Measurements from ENCODE around the gene SLC1A1. TPM values are rescaled to one million over a fixed set of nuclear protein-coding genes. Genes with fewer than 3 reads are reported as not detected.

Gene SLC1A1
- total RNA-seq, 3 donors from 2014 or later (not counting 1 experiment from before 2014, with no cell fraction given), result not detected

GRCh38 chr9:4576448-4576847, 86.2 kb downstream of the SLC1A1 start:
- no peak overlapping the region for H3K27ac ChIP-seq (ENCODE audit: low read length)
- Mint-ChIP-seq H3K9me3 (no peaks in the 10 kb centered on the region), H3K36me3 (no peaks in the 10 kb centered on the region), H3K27ac (no peak overlapping the region), H3K27me3 (ENCODE audit: low read depth in 2 of 2) (peaks cover 0 to 6% of the 10 kb centered on the region in 2 donors), H3K4me1 (peaks cover 7 to 11% of the 10 kb centered on the region in 2 donors), H3K4me3 (no peak overlapping the region)
- no peak for TF ChIP-seq CTCF (IDR thresholded peaks at IDR 0.05)
- DNase-seq (no peak), ATAC-seq (no peak)
- no peaks in the 10 kb centered on the region for H3K36me3 ChIP-seq (ENCODE audit: control insufficient read depth, insufficient read depth, low read length)
- 97% methylated on average over 8 of the region's 8 CpGs for WGBS (ENCODE audit: insufficient coverage)
- H3K27me3 ChIP-seq (ENCODE audit: control insufficient read depth, insufficient read depth, low read length), result no peaks in the 10 kb centered on the region
- no peaks in the 10 kb centered on the region for H3K9me3 ChIP-seq (ENCODE audit: control insufficient read depth, insufficient read depth, low read length)
- no peak overlapping the region for H3K4me3 ChIP-seq (ENCODE audit: low read length)
- intact Hi-C loops (cut with micrococcal nuclease), result no loop called here
- no peaks in the 10 kb centered on the region for H3K4me1 ChIP-seq (ENCODE audit: control insufficient read depth, insufficient read depth, low read length)

GRCh38 chr9:4579001-4579400, 88.7 kb downstream of the SLC1A1 start:
- no peak for TF ChIP-seq CTCF (IDR thresholded peaks at IDR 0.05)
- WGBS (ENCODE audit: insufficient coverage), result 100% methylated on average over 2 of the region's 2 CpGs
- no peaks in the 10 kb centered on the region for H3K9me3 Mint-ChIP-seq
- H3K4me3 Mint-ChIP-seq, result no peak overlapping the region
- Histone ChIP-seq H3K4me1 (ENCODE audit: control insufficient read depth, insufficient read depth, low read length) (no peaks in the 10 kb centered on the region), H3K4me3 (ENCODE audit: low read length) (no peak overlapping the region), H3K9me3 (ENCODE audit: control insufficient read depth, insufficient read depth, low read length) (no peaks in the 10 kb centered on the region), H3K27me3 (ENCODE audit: control insufficient read depth, insufficient read depth, low read length) (no peaks in the 10 kb centered on the region), H3K27ac (ENCODE audit: low read length) (no peak overlapping the region), H3K36me3 (ENCODE audit: control insufficient read depth, insufficient read depth, low read length) (no peaks in the 10 kb centered on the region)
- H3K36me3 Mint-ChIP-seq, result no peaks in the 10 kb centered on the region
- DNase-seq, result no peak
- intact Hi-C loops (cut with micrococcal nuclease), result no loop called here
- peaks cover 0 to 2% of the 10 kb centered on the region in 2 donors for H3K27me3 Mint-ChIP-seq (ENCODE audit: low read depth in 2 of 2)
- no peak overlapping the region for H3K27ac Mint-ChIP-seq
- no peaks in the 10 kb centered on the region for H3K4me1 Mint-ChIP-seq
- no peak for ATAC-seq

- H3K36me3 ChIP-seq (ENCODE audit: control insufficient read depth, insufficient read depth, low read length), result no peaks in the 10 kb centered on the region
- no peaks in the 10 kb centered on the region for H3K4me1 ChIP-seq (ENCODE audit: control insufficient read depth, insufficient read depth, low read length)
- no peak overlapping the region for H3K27ac ChIP-seq (ENCODE audit: low read length)
- H3K4me3 Mint-ChIP-seq, result no peak overlapping the region
- 100% methylated on average over 2 of the region's 2 CpGs for WGBS (ENCODE audit: insufficient coverage)
- H3K9me3 Mint-ChIP-seq, result no peaks in the 10 kb centered on the region
- H3K27me3 Mint-ChIP-seq (ENCODE audit: low read depth in 2 of 2), result peaks cover 0 to 2% of the 10 kb centered on the region in 2 donors
- TF ChIP-seq CTCF (IDR thresholded peaks at IDR 0.05), result no peak
- no peaks in the 10 kb centered on the region for H3K4me1 Mint-ChIP-seq
- H3K27me3 ChIP-seq (ENCODE audit: control insufficient read depth, insufficient read depth, low read length), result no peaks in the 10 kb centered on the region
- H3K36me3 Mint-ChIP-seq, result no peaks in the 10 kb centered on the region
- no peaks in the 10 kb centered on the region for H3K9me3 ChIP-seq (ENCODE audit: control insufficient read depth, insufficient read depth, low read length)
- no peak overlapping the region for H3K4me3 ChIP-seq (ENCODE audit: low read length)
- ATAC-seq (no peak), DNase-seq (no peak)
- intact Hi-C loops (cut with micrococcal nuclease), result no loop called here
- H3K27ac Mint-ChIP-seq, result no peak overlapping the region
These were observed 90.9 kb downstream of the SLC1A1 start for GRCh38 chr9:4581035-4581760.
